Measurements from ENCODE around the gene RFNG.

The RFNG gene

GRCh38 chr17:81999976-82000802 is 51.4 kb downstream of the RFNG start:
- TF ChIP-seq CTCF (IDR thresholded peaks at IDR 0.05; ENCODE audit: extremely low read depth, missing control alignments) = no peak
- no peak for DNase-seq (ENCODE audit: low spot score)

GRCh38 chr17:81999587-81999975 is 52.0 kb downstream of the RFNG start:
- TF ChIP-seq CTCF (IDR thresholded peaks at IDR 0.05; ENCODE audit: extremely low read depth, missing control alignments) = no peak
- no peak for DNase-seq (ENCODE audit: low spot score)

- no peak for DNase-seq (ENCODE audit: low spot score)
- no peak for TF ChIP-seq CTCF (IDR thresholded peaks at IDR 0.05; ENCODE audit: extremely low read depth, missing control alignments)
Measured at GRCh38 chr17:81998691-81999438, 52.7 kb downstream of the RFNG start.

- DNase-seq (ENCODE audit: low spot score) = no peak
- no peak for TF ChIP-seq CTCF (IDR thresholded peaks at IDR 0.05; ENCODE audit: extremely low read depth, missing control alignments)
Measured at GRCh38 chr17:81998212-81998611, 53.4 kb downstream of the RFNG start.

Data from GM20000 (cell line).